ENCODE measurements around the gene TRAPPC10.
"Not testable (repeated sequence)": the region's sequence is repeated elsewhere in the genome, so short reads cannot be mapped to it uniquely, and the experiment has no call there.

The TRAPPC10 gene

DNA sequence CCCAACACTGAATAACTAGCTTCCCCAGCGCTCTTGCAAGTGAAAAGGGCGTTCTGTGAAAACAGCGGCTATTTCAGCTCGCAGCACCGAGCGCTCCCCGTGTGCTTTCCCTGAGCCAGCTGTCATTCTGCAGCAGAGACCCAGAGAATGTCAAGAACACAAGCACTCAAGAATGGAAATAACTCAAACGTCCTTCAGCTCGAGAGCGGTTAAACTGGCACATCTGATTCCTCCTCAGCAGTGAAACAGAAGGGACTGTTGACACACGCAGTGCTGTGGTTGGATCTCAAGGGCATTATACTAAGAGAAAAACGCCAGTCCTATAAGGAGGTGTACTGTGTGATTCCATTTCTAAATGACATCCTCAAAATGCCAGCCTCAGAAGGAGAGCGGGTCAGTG lies 86.9 kb downstream of the TRAPPC10 start:
- DNase-seq; in situ Hi-C loops (cut with HindIII; ENCODE audit: low pct_ligation_motif_present, low pct_unique_long_range_greater_than_20kb, low sequenced_read_pairs): not testable (repeated sequence)

DNA sequence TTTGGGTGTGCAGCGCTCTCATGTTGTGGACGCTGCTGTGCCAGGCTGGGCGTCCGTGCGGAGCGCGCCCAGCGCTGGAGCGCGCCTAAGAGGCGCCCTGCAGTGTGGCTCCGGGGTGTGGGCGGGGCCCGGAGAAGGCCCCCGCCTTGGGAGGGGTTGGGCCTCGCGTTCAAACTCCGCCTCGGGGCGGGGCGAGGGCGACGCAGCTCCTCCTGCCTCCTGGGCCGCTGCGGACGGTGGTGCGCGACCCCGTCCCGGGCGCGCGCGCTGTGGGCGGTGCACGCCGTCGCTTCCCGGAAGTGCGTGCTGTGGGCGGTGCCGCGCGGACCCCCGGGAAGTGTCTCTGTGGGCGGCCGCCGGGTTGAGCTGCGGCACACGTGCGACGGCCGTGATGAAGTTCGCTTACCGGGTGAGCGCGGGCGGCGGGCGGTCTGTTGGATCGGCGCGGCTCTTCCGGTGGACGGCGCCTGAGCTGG lies 95.0 kb downstream of the TRAPPC10 start, which contains the start of gene PWP2:
TSS of gene PWP2 (plus strand) at position 374 of the 476 bp plus-strand sequence. CDS start at position 392, 18 bp downstream.
- in situ Hi-C loops (cut with HindIII; ENCODE audit: low pct_ligation_motif_present, low pct_unique_long_range_greater_than_20kb, low sequenced_read_pairs); DNase-seq: not testable (repeated sequence)

DNA sequence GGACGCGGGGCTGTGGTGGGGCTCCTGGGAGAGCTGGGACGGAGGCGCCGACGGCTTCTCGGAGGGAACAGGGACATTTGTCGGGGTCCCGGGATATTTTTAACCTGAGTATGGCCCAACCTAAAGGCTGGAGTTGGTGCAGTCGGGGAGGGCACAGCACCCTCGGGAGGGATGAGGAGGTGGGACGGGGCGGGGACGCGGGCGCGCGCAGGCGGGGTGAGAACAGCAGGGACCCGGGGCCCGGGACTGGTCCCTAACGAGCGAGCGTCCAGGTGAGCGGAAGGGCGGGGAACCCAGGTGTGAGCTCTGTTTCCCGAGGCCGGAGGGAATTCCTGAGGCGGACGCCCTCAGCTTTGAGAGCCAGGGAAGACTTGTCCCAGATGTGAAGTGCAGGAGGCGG lies 95.5 kb downstream of the TRAPPC10 start:
- in situ Hi-C loops (cut with HindIII; ENCODE audit: low pct_ligation_motif_present, low pct_unique_long_range_greater_than_20kb, low sequenced_read_pairs); DNase-seq: not testable (repeated sequence)

DNA sequence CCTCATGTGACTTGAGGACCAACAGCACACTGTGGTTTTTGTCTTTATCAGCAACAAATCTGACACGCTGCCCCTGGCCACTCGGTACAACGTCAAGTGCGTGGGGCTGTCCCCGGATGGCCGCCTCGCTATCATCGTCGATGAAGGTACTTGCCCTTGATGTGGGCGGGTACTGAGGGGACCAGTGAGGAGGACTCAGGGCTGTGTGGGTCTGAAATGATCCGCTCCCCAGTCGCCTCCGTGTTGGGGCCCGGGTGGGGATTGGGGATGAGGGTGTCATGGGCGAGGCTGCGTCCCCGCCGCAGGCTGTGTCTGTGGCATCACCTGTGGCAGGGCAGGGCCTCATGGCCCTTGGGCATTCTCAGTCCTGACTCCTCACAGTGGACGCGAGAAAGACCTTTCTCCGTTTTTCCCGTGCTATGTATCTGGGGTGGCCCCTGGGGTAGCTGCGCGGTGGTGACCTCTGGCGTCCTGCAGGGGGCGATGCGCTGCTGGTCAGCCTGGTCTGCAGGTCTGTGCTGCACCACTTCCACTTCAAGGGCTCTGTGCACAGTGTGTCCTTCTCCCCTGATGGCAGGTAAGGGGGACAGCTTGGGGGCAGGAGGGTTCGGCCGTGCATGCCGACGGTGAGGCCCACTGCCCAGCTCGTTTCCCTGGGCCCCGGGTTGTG lies 101.7 kb downstream of the TRAPPC10 start:
- DNase-seq; in situ Hi-C loops (cut with HindIII; ENCODE audit: low pct_ligation_motif_present, low pct_unique_long_range_greater_than_20kb, low sequenced_read_pairs): not testable (repeated sequence)

DNA sequence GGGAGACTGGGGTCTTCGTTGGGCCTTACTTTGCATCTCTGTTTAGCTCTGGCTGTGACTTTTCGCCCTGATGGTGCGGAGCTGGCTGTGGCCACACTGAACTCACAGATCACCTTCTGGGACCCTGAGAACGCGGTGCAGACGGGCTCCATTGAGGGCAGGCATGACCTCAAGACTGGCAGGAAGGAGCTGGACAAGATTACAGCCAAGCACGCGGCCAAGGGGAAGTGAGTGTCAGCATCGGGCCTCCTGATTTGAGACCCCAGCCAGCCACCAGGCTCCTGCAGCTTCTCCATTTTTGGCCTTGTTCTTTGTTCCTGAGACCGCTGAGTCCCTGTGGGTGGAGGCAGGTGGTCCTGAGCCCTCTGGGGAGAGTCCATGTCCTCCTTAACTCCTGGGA lies 110.0 kb downstream of the TRAPPC10 start:
- in situ Hi-C loops (cut with HindIII; ENCODE audit: low pct_ligation_motif_present, low pct_unique_long_range_greater_than_20kb, low sequenced_read_pairs); DNase-seq: not testable (repeated sequence)

DNA sequence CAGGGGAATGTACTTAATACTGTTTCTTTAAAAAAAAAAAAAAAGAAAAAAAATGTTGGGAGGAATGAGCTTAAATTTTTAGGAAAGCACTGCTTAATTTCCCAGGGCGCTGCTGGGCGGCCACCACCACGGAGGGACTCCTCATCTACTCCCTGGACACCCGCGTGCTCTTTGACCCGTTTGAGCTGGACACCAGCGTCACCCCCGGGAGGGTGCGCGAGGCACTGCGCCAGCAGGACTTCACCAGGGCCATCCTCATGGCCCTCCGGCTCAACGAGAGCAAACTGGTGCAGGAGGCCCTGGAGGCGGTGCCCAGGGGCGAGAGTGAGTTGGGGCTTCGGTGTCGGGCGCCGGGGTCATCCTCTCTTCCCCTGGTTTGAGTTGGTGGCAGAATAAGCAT lies 115.7 kb downstream of the TRAPPC10 start:
- in situ Hi-C loops (cut with HindIII; ENCODE audit: low pct_ligation_motif_present, low pct_unique_long_range_greater_than_20kb, low sequenced_read_pairs); DNase-seq: not testable (repeated sequence)

DNA sequence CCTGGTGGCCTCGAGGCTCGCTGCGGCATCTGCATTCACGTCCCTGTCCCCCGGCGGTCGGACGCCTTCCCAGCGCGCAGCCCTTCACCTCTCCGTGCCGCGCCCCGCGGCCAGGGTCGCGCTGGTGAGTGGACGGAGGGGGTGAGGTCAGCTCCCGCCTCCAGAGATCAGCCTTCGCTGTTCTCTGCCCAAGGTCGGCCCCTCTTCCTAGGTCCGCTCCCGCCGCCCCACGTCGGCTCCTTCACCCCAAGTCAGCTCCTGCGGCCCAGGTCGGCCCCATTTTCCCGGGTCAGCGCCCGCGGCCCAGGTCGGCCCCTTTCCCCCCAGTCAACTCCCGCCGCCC lies 121.6 kb downstream of the TRAPPC10 start:
- in situ Hi-C loops (cut with HindIII; ENCODE audit: low pct_ligation_motif_present, low pct_unique_long_range_greater_than_20kb, low sequenced_read_pairs); DNase-seq: not testable (repeated sequence)

DNA sequence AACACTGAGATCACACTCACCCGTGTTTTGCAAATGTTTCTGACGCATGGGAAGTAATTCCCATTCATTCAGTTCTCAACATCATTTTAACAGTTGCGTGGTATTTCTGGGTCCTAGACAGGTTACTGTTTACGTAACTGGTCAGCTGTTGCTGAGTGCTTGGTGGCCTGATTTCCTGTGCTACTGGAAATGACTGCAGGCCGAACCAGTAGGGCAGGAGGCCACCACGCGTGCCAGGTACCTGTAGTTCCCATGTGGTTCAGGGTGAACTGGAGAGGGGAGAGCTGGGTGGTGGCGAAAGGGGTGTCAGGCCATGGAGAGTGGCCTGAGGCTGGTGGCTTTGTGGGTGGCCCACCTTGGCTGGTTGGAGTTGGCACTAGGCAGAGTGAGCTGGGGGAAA lies 122.6 kb downstream of the TRAPPC10 start:
- in situ Hi-C loops (cut with HindIII; ENCODE audit: low pct_ligation_motif_present, low pct_unique_long_range_greater_than_20kb, low sequenced_read_pairs); DNase-seq: not testable (repeated sequence)

DNA sequence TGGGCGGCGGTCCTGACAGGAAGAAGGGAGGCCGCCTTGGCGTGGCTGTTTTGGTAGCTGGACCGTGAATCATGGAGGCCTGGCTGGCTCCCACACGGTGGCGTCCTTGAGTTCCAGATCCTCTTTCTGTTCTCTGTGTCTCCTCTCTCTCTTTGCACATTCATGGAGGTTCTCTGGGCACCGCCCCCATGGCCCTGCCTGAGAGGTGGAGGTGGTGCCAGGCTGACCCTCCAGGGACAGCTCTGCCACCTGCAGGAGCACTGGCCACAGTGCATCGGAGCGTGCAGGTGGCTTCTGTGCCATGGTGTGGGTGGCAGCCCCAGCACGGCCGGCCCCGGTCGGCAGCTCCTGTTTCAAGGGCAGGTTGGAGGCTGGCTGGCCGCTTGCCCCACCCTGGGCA lies 125.9 kb downstream of the TRAPPC10 start:
- DNase-seq = not testable (repeated sequence)

DNA sequence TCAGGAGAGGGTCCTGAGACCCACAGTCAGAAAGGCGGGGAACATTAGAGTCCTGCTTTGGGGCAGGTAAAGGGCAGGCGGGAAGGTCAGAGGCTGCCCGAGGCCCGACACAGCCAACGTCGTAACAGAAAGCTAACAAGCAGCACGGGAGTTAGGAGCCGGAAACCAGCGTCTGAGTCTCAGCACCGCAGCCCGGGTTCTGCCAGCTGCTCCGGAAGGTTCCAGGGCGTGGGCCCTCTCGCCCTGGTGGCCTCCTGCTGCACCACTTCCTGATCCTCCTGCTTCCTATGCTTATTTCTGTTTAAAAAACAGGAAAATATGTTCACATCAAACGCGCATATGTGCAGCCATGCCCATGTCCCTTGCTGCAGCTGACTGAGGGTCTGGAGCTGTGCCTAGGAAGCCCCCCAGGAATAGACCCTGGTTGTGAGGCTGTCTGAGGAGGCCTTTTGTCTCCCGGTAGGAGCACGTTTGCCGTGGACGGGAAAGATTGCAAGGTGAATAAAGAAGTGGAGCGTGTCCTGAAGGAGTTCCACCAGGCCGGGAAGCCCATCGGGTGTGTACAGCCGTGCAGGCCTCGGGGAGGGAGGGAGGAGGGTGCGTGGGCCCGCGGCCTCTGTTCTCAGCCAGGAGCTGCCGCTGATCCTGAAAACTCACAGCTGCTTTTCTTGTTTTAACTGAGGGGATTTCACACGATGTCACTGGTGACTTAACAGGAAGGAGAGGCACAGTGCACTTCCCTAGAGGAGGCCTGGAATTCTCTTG lies 127.9 kb downstream of the TRAPPC10 start:
- in situ Hi-C loops (cut with HindIII; ENCODE audit: low pct_ligation_motif_present, low pct_unique_long_range_greater_than_20kb, low sequenced_read_pairs); DNase-seq: not testable (repeated sequence)

More for the DNA sequence above, 125.9 kb downstream of the TRAPPC10 start:
- in situ Hi-C loops (cut with HindIII; ENCODE audit: low pct_ligation_motif_present, low pct_unique_long_range_greater_than_20kb, low sequenced_read_pairs) = not testable (repeated sequence)

DNA sequence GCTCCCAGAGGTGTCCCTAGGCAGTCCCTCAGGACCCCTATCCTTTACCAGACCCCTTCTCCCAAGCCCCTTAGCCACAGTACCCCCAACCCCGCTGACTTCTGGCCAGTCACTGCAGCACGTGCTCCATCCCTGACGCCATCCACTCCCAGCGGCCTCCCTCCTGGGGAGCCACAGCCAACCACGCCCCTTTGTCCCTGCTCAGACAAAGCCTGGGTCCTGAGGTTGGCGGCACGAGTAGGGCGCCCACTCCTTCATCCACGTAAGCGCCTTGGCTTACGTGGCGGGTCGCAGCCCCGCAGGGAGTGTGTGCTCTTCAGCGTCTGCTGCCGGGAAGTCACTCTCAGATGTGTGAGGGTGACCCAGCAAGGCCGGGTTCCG lies 128.4 kb downstream of the TRAPPC10 start:
- DNase-seq; in situ Hi-C loops (cut with HindIII; ENCODE audit: low pct_ligation_motif_present, low pct_unique_long_range_greater_than_20kb, low sequenced_read_pairs): not testable (repeated sequence)

DNA sequence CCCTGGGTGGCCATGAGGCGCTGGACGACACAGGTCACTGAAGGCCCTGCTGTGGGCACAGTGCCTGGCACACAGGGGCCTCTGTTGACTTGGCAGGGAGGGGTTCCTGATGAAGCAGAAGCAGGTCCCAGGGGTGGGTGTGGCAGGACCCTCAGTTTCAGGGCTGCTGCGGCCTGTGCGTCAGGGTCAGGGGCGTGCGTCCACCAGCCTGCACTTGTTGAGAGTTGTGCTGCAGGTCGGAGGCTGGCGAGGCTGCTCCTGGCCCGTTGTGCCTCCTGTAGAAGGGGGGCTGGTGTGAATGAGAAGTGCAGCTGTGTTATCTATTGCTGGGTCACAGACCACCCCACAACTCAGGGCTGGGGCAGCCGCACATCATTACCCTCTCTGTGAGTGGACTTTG lies 130.4 kb downstream of the TRAPPC10 start:
- in situ Hi-C loops (cut with HindIII; ENCODE audit: low pct_ligation_motif_present, low pct_unique_long_range_greater_than_20kb, low sequenced_read_pairs); DNase-seq: not testable (repeated sequence)

DNA sequence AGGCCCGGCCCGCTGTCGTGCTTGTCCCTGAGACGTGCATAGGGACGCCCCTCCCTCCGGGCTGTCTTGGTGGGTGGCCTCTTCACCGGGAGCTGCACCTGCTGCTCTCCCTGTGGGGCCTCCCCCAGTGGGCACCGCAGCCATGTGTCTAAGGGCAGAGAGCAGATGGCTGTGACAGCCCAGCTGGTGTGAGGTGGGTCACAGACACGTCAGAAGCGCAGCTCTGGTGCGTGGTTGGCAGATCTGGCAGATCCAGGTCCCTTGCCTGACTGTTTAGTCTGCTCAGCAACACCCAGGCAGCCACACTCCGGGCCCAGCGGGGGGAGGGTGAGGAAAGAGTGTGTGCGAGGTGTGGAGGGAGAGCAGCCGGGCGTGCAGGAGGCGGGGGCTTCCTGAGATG lies 131.3 kb downstream of the TRAPPC10 start:
- in situ Hi-C loops (cut with HindIII; ENCODE audit: low pct_ligation_motif_present, low pct_unique_long_range_greater_than_20kb, low sequenced_read_pairs) = not testable (repeated sequence)

DNA sequence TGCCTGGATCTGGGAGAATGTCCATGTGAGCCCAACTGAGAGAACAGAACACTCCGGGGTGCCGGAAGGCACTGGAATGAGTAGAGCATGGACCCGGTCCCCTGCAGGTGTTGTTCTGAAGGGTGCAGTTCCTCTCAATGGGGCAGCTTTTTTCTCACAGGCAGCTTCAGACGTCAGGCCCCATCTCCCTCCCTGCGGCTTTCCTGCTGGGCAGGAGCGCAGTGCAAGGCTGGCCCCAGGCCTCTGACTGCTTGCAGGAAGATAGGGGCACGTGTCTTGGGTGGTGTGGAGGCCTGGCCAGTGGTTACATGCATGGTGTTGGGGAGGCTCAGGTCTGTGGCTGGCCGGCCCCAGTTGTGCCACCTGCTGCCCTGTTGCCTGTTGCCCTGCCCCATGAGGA lies 131.9 kb downstream of the TRAPPC10 start:
- in situ Hi-C loops (cut with HindIII; ENCODE audit: low pct_ligation_motif_present, low pct_unique_long_range_greater_than_20kb, low sequenced_read_pairs); DNase-seq: not testable (repeated sequence)

More for the DNA sequence above, 131.3 kb downstream of the TRAPPC10 start:
- DNase-seq = not testable (repeated sequence)

DNA sequence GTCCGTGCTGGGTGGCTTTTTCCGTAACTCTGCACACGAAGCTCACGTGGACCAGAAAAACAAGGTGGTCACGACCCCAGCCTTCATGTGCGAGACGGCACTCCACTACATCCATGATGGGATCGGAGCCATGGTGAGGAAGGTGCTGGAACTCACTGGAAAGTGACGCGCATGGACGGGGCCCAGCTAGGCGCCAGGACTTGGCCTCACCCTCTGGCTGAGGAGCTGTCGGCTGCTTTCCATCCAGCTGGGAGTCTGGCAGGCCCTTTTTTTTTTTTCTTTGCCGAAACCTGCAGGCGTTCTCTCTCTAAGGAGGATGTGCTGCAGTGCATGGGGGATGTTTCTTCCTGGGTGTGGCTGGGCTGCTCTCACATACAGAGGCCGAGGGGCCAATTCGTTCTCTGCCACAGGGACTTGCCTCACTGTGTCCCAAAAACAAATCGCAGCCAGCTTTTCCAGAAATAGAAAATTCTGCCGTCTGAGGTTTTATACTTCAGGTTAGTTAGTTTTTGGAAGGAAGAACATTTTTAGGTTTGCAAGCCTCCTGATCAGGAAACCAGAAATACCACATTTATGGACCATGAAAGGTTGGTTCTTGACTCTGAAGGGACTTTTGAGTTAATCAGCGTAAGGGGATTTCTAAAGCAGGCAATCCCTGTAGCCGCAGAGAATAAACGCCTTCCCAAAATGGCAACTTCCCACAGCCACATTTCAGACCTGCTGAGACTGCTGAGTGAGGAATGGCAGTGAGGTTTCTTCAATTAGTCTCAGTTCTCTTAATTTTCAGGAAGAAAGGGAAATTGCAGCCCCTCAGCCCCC lies 132.9 kb downstream of the TRAPPC10 start:
- in situ Hi-C loops (cut with HindIII; ENCODE audit: low pct_ligation_motif_present, low pct_unique_long_range_greater_than_20kb, low sequenced_read_pairs); DNase-seq: not testable (repeated sequence)

DNA sequence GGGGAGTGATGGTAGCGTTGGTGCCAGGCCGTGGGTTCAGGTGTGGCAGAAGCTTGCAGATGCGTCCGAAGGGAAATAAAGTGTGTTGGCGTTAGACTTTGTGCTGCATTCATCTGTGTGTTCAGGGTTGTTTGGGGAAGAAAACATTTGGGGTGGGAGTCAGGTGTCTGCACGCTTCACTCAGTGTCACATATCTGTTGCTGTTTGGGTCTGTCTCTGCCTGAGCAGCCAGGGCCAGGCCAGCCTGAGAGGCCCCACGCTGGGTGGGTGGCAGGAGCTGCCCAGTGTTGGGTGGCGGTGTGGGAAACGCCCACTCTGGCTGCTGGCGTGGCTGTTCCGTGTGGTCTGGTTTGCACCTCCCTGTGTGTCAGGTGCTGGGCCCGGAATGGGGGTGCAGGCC lies 133.5 kb downstream of the TRAPPC10 start:
- DNase-seq; in situ Hi-C loops (cut with HindIII; ENCODE audit: low pct_ligation_motif_present, low pct_unique_long_range_greater_than_20kb, low sequenced_read_pairs): not testable (repeated sequence)

DNA sequence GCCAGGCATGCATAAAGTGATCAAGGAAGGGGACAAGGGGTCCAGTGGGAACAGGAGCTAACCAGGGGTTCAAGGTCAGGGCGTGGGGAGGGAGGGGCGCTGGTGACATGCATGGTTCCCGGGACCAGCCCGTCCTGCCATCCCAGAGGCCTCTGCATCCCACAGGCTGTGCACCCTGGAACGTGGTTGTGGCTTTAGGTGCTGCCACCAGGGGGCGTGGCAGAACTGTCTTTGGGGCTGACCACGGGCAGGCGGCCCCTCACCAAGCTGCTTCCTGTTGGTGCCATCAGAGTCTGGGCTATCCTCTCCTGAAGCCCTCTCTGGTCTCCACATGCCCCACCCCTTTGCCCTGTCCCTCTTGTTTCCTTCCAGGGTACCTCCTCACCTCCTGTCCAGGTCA lies 135.0 kb downstream of the TRAPPC10 start:
- in situ Hi-C loops (cut with HindIII; ENCODE audit: low pct_ligation_motif_present, low pct_unique_long_range_greater_than_20kb, low sequenced_read_pairs); DNase-seq: not testable (repeated sequence)

DNA sequence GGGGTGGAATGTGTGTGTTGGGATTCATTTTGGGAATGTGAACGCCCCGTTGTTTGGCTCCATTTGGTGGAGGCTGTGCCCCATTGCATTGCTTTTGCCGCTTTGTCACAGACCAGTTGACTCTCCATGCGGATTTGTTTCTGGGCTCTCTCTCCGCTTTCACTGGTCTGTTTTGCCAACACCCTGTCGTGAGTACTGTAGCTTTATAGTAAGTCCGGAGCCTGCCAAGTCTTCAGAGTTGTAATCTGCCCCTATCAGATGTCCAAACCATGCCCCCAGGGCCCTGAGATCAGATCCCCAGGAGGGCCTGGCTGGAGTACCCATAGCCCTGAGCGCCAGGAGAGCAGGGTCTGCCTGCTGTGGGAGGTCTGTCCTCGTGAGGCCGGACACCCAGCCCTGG lies 138.1 kb downstream of the TRAPPC10 start:
- in situ Hi-C loops (cut with HindIII; ENCODE audit: low pct_ligation_motif_present, low pct_unique_long_range_greater_than_20kb, low sequenced_read_pairs); DNase-seq: not testable (repeated sequence)
